HG02852 (cell line): ENCODE measurements around the gene COMMD4.

ENCODE experiments used
- ATAC-seq: cut with Tn5 transposase; IDR thresholded peaks from one replicate; pipeline ENCODE4 v1.9.1; 2021; ENCODE audit warnings: mild to moderate bottlenecking, moderate library complexity; ENCODE audit not compliant: unreplicated experiment

The COMMD4 gene

DNA sequence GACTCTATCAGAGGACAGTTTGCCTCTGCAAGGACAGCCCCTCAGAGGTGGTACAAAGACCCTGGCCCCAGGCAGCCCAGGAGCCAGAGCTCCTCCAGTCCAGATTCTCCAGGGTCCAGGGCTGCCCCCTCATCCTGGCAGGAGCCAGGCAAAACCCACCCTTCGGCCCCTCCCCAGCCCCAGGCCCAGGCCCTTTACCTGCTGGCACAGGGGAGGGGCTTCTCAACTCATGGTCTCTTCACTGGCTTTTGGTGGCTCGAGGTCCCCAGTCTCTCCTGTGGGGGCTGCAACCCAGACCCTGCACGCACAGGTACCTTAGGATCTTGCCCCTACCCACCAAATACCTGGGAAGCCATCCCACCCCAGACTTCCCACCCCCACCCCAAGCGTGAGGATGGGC, 19.5 kb downstream of the COMMD4 start:
- no peak for ATAC-seq

DNA sequence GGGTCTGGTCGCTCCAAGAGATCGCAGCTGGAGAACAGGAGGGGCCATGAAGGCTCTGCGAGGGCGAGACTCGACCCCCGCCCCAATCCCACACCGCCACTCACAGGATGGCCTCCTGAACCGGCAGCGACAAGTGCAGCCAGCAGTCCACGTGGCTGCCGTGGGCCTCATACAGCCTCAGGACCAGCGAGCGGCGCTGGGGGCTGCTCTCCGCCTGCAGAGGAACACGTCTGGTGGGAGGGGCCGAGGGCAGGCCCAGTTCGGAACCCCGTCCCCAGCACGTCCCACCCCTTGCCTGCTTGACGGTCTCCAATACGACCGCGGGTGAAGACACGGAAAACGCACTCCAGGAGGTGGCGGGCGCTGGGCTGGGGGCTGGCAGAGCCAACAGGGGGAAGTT, 20.1 kb downstream of the COMMD4 start:
- ATAC-seq: no peak

DNA sequence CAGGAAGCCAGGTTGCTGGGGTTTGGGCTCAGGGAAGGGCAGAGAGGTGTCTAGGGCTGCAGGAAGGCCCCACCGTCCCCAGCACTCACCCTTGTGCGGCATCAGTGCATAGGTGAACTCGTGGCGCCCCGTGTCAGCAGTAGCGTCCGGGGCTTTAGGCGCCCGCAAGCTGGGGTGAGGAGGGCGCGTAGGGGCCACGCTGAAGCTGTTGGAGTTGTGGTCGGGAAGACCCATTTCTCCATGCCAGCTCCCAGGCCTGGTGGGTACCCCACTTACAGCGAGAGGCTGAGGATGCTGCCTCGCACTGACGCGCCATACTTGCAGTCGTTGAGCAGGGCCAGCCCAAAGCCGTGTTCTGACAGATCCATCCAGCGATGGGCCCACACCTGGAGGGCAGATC, 20.7 kb downstream of the COMMD4 start:
- no peak for ATAC-seq

DNA sequence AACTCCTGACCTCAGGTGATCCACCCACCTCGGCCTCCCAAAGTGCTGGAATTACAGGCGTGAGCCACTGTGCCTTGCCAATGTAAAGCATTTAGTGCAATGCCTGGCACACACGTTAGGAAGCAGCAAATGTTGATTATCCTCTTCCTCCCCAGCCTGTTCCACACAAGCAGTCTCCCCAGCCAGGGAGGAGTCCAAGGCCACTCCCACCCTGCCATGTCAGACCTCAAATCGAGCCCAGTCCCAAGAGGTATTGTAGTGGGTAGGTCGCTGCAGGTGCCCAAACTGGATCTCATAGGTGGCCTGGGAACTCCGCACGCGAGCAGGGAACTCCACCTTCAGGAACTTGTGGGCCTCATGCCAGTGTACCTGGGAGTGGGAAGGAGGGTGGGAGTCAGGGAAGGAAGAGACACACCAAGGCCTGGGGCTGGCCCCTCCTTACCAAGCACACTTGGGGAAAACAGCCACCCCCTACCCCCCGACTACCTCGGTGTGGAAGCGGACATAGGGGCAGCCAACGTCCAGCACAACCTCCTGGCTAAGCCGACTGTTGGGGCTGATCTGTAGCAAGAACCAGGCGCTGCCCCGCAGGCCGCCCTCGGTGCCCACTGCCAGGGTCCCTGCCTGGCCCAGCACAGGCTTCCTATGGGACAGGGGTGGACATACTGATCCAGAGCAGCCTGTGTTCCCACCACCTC, 22.3 kb downstream of the COMMD4 start:
- no peak for ATAC-seq

DNA sequence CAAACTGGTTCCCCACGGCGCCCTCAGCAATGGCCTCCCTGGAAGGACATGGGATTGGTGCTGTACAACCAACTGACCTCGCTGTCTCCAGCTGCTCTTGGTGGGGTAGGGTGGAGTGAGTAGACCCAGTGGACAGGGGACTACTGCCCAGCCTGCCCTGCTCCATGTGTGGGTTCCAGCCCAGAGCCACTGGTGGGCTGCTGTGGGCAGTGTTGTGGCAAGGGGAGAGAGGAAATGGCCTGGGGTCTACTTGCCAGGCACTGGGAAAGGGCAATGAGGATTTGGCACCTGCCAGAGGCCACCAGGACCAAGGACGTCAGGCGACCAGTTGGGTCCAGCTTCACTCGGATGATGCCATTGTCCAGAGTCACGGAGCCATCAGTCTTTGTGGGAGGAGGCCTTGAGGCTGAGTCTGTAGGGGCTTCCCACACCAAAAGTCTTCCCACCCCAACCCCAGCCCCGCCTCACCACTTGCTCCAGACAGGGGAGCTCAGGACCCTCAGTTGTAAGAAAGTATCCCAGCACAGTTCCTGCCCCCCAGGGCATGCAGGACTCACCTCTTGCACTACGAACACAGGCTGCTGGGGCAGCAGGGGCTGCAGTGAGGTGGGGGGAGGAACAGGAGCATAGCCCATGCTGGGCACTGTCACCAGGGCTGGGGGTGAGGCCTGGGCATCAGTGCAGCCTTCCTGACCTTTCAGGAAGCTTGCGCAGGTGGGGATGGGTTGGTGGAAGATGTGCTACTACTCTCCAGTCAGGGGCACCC, 23.1 kb downstream of the COMMD4 start:
- no peak for ATAC-seq

DNA sequence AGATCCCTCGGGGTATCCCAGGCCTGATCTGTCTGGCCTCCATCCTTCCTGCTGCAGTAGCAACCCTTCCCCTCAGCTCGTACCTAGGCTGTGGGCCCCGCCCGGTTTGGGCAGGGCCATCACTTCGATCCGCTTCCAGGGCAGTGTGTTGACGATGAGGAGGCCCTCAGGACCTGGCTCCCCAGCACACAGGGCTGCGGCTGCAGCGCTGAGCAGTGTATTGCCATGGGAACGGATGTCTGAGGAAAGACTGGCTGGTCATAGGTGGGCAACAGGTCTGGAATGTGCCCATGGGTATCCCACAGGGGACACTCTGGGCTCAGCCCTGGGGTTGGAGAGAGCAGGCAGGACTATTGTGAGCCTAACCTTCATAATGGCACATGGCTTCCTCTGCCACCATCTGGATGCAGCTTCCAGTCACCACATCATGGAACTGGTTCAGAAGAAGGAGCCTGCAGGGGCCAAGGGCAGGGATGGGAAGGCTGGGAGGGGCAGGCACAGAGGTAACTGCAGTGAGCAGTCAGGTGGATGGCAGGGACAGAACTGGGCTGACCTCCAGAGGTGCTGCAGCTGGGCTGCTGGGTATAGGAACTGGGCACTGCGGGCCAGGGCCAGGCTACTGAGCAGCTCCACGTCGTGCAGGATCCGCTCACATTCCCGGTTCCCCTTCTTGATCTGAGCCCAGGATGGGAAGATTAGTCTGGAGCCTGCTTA, 23.8 kb downstream of the COMMD4 start:
- ATAC-seq: no peak

DNA sequence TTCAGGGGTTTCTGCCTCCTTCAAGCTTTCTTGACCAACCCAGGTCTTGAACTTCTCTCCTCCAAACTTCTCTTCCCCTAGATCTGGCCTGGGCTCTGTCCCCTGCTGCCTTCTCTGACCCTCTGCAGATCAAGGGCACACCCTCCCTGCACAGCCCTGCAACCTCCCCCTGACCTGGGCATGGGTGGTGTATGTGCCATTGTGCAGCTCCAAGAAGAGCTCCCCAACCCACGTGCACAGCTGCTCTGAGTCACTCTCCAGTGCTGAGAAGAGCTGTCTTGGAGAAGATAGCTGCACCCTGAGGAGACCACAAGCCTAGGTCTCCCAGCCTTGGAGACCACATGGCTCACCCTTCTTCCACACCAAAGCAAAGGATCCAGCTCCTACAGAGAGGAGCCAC, 24.5 kb downstream of the COMMD4 start:
- ATAC-seq: no peak

DNA sequence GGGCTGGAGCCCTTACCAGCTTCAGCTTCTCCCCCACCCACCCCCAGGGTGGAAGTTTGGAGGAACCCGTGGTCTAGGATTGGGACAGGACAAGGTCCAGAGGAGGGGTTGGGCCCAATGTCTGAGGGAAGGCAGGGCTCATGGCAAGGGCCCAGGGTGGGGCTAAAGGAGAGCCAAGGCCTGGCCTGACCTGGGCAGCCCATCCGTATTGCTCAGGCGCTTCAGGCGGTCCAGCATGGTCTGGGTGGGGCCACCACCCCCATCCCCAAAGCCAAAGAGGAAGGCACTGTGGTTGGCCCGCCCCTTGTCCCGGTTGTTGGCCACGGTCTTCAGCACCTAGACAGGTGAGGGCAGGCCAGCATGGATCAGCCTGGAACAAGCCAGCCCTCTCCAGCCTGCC, 25.0 kb downstream of the COMMD4 start:
- no peak for ATAC-seq

DNA sequence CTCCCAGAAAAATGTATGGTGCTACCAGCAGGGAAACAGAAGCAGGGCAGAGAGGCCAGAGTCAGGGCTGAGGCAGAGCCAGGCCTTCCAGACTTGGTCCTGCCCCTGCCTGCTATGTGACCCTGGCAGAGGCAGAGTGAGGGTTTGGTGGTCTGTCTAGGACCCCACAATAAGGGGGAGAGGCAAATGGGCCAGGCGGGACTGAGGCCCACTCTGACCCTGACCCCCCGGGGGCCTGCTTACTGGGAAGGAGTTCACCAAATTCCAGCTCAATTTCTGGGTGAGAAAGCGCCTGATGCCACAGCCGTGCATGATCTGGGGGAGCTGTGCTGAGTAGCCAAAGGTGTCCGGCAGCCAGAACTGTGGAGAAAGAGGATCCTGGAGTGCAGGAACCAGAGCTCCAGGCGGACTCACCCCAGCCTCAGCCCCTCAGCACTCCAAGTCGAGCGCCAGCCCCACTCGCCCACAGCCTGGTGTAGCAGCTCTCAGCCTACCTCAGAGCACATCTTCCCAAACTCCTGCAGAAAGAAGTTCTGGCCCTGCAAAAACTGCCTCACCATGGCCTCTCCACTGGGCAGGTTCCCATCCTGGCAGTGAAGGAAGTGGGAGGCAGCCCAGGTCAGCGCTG, 25.6 kb downstream of the COMMD4 start:
- ATAC-seq: no peak

DNA sequence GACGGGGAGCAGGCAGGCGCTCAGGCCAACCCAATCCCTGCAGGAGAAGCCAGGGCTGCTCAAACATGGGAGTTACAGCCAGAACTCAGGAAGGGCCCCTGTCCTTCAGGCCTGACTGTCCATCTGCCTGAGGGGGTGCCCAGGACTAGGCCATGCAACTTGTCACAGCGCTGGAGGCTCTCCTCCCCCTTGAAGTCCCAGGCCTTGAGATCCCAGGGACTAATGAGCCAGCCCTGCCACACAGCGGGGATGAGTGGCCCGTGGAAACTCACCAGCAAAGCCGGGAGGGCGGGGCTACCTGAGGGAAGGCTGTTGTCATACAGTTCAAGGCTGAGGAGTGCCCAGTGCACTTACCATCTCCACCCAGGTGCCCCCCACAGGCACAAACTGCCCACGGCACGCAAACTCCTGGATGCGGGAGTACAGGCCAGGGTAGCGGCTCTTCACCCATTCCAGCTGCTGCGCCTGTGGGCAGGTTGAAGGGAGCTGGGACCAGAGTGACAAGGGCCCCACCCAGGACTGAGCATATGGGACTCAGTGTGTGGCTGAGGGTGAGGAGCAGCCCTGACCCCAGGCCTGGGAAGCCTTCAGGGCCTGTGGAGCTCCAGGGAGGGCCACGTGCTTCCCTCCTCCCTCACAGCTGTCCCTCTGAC, 26.3 kb downstream of the COMMD4 start:
- no peak for ATAC-seq

DNA sequence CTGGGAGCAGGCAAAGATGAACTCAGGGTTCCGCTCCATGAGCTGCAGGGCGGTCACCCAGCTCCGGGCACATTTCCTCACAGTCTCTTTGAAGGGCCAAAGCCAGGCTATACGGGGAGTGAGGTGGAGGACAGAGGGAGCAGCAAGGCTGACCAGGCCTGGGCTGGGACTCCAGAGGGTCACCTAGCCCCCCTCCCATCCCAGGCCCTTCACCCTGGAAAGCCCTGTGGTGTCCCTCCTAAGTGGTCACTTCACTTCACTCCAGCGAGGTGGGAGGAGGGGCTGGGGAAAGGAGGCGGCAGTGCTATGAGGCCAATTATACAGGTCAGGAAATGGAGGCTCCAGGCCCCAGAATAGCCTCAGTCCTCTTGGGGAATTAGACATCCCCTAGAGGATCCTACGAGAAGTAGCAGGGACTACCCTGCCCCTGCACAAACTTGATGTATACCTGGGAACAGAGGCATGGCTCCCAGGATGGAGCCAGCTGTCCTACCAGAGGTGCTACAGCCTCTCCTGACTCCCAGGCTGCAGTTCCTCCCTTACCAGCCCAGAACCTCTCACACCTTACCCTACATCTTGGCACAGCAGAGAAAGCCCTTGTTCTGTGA, 26.9 kb downstream of the COMMD4 start:
- no peak for ATAC-seq

DNA sequence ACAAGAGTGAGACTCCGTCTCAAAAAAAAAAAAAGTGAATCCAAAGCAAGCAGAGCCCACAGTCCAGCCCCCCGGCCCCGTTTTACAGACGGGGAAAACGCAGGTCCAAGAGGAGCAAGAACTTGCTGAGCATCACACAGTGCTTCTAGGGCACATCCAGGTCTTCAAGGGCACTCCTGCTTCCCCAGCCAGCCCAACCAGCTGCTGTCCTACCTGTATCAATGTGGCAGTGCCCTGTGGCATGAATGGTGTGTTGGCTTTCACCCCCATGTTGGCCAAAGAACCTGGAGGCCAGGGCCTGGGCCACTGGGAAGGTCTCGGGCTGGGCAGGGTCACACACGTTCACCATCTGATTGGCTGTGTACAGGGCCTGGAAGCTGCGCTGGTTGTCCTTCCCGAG, 27.9 kb downstream of the COMMD4 start:
- no peak for ATAC-seq

DNA sequence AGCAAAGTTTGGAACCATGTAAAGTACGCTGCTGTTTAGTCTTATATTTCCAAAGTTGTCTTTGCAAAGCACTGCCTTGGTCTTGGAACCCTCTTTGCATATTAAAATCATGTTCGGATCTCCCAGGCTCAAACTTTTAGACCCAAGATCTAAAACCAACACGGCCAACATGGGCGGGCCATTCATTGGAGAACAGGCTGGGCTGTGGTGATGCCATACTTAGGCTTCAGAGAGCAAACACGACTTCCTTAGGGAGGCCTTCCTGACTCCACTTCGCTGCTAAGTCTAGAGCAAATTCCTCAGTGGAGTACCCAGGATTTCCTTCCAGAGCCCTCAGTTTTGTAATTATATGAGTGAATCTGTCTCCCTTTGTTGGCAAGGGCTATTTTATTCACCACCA, 29.0 kb downstream of the COMMD4 start:
- ATAC-seq: no peak

DNA sequence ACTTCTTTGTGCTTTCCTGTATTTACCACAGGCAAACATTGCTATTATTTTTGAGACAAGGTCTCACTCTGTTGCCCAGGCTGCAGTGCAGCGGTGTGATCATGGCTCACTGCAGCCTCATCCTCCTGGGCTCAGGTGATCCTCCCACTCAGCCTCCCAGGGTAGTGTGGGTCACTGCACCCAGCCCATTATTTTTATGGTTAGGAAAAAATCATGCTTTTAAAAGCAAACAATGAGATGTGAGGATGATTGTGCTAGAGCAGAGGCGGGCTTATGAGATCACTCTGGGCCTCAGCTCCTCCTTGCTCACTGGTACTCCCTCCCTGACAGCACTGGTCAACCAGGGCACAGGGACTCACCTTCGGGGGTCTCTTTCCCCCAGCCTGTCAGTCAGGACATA, 30.3 kb downstream of the COMMD4 start:
- ATAC-seq: no peak

DNA sequence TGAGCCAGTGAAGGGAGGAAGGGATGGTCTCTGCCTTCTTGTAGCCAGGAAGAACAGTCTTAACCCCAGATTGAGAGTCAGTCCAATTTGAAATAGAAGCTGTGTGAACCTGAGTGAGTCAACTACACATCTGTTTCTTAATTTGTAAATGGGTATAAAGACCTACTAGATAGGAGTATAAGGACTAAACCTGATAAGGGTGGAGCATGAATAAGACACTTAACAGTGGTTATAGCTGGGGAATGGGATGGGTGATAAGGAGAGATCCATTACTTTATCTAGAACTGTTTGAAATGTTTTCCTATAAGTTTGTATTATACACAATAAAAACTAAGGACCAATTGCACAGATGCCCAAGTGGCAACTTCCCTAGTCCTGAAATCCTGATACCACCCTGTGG, 31.1 kb downstream of the COMMD4 start:
- no peak for ATAC-seq

DNA sequence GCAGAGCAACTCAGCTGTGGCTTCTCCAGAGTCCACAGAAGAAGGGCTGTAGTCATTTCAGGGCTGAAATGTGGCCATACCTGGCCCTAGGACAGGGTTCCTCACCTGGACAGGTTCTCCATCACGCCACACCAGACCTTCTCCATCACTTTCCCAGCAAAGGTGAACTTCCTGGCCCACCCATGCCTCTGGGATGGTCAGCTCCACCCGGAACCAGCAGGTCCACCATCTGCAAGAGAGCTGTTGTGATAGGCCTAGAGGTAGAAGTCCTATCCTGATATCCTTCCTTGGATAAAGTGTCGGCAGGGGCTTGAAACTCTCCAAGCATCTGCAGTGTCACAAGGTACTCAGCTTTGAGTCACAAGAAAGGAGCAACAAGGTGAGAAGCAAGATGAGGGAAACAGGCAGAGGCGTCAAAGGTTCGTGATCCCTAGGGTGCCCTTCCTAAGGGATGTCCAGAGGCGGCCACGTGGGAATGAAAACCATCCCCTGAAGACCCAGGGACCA, 31.6 kb downstream of the COMMD4 start:
- ATAC-seq: no peak

DNA sequence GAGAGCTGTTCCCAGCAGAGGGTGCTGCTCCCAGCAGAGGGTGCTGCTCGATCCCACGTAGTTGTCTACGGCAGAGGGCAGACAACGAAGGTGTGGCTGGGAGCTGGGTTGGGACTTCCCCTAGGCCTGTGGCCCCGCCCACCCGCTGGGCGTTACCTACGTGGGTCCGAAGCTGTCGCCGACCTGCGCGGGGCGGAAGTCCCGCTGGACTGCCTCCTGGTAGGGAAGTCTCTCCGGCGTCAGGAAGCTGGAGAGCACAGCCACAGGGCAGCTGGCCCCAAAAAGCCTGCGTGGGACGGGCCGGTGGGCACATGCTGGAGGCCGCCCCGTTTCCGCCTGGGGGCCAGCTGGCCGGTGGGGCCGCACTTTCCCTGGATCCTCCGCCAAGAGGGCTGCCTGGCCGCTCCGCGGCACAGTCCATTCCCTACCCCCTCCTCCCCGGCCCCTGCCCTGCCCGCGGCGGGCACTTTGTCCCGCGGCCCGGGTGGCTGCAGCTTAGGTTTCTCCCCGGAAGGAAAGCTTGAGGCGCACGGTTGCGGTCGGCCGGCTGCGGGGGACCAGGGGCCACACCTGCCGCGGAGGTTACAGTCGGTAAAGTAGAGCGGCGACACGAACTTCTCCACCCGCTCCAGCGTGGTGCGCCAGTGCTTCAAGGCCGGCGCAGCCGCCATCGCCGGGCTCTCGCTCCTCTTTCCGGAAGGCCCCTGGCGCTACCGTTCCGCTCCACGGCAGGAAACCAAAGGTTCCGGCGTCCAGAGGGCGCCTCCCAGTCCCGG, 32.2 kb downstream of the COMMD4 start, which contains the start of gene MAN2C1:
MAN2C1 (minus strand) TSS at position 695 of the 776 bp plus-strand sequence; CDS start at position 671, 24 bp downstream.
- ATAC-seq: peak; percentile 87

DNA sequence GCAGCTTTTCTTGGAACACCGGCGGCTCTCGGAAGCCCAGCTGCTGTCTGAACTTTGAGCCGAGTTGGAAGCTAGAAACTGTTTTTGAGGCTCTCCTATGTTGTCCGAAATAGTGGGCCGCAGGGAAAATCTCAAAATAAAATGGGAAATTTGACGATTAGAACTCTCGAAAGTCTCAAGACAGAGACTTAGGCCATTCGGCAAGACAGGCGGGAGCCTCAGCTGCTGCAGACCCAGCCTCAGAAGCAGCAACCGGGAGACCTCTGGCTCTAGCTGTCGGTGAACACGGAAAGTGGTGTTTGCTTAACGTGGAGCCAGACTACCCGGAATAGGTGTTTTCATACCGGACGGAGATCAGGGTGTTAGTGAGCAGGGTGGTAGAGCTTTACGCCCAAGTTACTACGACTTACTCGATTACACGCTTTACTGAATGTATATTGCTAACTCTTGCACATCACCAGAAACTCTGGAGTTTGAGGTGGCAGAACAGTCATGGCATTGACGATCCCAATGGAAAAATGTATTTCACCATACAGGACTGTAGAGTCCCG, 32.9 kb downstream of the COMMD4 start:
- no peak for ATAC-seq

DNA sequence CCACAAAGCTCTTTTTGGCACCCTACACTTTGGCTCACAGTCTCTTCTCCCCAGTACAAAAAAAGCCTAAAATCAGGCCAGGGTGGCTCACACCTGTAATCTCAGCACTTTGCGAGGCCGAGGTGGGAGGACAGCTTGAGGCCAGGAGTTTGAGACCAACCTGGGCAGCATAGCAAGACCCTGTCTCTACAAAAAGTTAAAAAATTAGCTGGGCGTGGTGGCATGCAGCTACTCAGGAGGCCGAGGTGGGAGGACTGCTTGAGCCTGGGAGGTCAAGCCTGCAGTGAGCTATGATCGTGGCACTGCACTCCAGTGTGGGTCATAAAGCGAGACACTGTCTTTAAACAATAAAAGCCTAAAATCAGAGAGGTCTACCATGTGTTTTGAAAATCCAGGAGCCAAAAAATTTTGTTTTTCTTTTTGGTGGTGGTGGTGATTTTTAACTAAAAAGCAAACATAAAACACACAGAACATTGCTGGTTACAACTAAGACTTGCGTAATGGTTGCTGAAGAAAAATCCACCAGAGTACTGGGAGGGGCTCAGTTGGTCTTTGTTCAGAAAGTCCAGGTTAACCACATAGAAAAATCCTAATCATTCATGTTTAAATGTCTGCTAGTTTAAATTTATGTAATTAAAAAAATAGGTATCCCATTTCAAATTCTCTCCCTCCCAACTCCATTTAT, 34.2 kb downstream of the COMMD4 start:
- no peak for ATAC-seq
